GM19035 (cell line): Measurements from ENCODE around the gene NALCN.

ENCODE experiments used
- ATAC-seq: cut with Tn5 transposase; IDR thresholded peaks from one replicate; pipeline ENCODE4 v1.9.1; 2021; ENCODE audit not compliant: unreplicated experiment

Gene NALCN

DNA sequence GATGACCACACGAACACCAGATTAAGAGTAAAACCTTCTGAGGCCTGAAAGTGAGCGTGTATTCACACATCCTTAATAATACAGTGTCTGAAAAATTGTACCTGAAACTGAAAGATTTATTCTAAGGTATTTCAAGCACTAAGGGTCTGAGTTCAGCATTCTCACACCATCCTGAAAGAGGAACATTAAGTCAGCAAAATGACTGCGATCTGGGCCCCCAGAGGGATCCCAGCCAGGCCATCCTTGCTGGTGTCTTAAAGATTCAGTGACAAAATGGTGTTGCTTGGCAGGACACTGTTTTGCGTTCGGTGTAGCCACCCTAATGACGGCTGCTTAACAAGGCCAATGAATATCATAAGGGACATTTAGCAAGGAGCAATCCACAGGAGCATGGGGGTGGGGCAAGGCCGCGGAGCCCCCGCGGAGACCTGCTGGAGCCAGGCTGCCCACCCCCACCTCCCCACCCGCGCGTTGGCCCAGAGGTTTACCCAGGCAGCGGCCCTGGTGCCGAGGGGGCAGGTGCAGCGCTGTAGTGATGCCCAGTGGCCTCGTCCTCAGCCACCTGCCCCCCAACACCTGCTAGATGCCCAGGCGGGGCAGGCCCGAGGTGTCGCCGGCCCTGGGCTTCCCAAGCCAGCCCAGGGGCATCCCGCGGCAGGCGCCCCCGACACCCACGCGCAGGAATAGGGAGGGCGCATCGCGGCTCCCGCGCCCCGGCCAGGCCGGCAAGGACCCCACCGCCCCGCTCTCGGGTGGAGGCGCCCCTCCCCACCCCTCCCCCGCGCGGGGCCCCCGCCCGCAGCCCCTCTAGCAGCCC is 742 bp downstream of the NALCN start:
- ATAC-seq = no peak

GRCh38 chr13:101412076-101412475 is 4.2 kb downstream of the NALCN start:
- ATAC-seq = no peak

- no peak for ATAC-seq
These were observed 7.2 kb downstream of the NALCN start for GRCh38 chr13:101408992-101409656.

DNA sequence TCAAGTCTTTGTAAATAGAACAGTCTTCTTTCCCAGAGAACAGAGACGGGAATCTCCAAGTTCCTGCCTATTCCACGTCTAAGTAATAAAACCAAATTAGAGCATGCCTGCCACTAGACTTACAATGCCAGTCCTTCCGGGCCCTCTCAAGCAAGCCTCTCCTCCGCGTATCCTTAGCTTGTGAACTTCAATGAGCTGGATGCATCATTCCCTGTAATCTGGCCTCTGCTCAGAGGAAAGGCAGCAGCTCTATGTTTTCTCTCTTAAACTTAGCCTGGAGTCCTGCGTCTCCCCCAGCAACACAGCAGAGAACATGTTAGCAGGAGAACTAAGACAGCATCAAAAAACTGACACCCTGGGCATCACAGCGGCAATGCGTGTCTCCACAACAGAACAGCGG is 8.2 kb downstream of the NALCN start:
- no peak for ATAC-seq

- no peak for ATAC-seq
These were observed 9.5 kb downstream of the NALCN start for GRCh38 chr13:101406791-101407190.

- no peak for ATAC-seq
These were observed 15.1 kb downstream of the NALCN start for GRCh38 chr13:101401196-101401595.

DNA sequence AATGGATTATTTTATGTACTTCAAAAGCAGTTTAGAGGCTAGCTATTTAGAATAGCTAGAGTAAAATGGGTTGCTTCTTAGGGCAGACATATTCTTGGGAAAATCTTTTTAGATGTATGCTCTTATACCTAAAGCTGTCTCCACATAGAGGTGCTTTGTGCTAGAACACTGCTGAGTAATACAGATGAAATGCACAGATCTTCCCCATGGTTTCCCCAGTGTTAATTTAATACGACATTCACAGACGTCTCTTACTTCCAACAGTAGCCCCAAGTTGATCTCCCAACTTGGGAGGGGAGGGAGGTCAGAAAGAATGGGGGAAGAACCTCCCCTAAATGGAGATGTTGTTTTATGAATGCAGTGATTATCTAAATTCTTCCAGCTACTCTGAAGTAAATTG is 16.9 kb downstream of the NALCN start:
- ATAC-seq = no peak

GRCh38 chr13:101398920-101399319 is 17.4 kb downstream of the NALCN start:
- no peak for ATAC-seq

- no peak for ATAC-seq
These were observed 18.1 kb downstream of the NALCN start for GRCh38 chr13:101398191-101398590.

DNA sequence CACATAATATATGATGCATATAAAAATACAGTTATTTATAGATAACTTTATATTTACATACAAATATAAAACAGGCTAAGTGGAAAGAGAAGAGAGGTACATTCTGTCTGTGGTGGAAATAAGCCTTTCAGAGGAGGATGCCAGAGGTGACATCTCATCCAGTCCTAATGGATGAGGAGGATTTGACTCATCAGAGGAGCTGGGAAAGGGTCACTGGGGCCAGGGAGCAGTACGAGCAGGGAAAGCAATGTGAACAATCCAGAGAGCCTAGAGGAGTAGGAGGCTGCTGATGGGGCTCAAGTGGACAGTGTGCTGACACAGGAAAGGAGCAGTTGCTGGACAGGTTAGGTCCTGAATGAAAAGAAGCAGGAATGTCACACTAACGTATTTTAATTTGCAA is 18.6 kb downstream of the NALCN start:
- ATAC-seq = no peak

GRCh38 chr13:101394605-101395004 is 21.7 kb downstream of the NALCN start:
- no peak for ATAC-seq

DNA sequence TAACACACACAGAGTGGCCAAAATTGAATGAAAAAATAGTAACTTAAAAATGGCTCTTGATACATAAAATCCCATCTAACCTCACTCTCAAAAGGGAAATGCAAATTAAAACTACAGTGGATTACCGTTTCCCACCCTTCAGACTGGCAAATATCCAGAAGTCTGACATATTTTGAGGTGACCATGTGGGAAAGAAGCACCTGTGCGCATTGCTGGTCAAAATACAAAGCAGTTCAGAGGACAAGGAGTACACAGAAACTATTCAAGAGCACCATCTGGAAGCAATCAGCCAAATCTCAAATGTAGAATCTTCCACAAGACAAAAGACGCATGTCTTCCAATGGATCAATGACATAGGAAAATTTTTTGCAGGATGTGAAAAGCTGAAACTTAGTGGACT is 23.2 kb downstream of the NALCN start:
- no peak for ATAC-seq

GRCh38 chr13:101390461-101390860 is 25.8 kb downstream of the NALCN start:
- no peak for ATAC-seq

- no peak for ATAC-seq
These were observed 31.4 kb downstream of the NALCN start for GRCh38 chr13:101384929-101385328.

GRCh38 chr13:101383595-101383994 is 32.7 kb downstream of the NALCN start:
- ATAC-seq = no peak

- ATAC-seq = no peak
These were observed 33.6 kb downstream of the NALCN start for GRCh38 chr13:101382701-101383100.

DNA sequence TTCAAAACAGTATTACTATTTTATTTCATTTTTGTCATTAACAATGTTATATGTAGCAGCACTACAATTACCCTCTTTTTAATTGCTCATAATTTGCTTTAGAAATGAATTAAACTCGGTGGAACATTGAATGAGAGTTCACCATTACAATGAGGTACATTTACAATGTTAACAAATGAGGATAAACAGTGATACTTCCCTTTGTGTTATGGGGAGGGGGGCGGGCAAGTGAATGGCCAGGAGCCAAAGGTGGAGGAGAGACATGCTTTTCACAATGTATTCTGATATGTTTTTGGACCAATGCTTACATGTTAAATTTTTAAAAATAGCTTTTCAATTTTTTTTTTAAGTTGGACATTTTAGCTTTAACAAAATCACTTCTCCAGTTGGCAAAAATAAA is 34.2 kb downstream of the NALCN start:
- no peak for ATAC-seq

- ATAC-seq = no peak
These were observed 55.8 kb downstream of the NALCN start for GRCh38 chr13:101360525-101360924.

DNA sequence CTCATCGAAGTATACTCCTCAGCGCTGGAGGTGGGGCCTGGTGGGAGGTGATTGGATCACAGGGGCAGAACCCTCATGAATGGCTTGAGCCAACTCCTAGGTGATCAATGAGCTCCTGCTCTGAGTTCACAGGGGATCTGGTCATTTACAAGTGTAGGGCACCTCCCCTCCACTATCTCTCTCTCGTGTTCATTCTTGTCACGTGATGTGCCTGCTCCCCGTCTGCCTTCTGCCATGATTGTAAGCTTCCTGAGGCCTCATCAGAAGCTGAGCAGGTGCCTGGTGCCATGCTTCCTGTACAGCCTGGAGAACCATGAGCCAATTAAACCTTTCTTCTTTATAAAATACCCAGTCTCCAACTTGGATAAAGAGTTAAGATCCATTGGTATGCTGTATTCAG is 61.4 kb downstream of the NALCN start:
- ATAC-seq = no peak

DNA sequence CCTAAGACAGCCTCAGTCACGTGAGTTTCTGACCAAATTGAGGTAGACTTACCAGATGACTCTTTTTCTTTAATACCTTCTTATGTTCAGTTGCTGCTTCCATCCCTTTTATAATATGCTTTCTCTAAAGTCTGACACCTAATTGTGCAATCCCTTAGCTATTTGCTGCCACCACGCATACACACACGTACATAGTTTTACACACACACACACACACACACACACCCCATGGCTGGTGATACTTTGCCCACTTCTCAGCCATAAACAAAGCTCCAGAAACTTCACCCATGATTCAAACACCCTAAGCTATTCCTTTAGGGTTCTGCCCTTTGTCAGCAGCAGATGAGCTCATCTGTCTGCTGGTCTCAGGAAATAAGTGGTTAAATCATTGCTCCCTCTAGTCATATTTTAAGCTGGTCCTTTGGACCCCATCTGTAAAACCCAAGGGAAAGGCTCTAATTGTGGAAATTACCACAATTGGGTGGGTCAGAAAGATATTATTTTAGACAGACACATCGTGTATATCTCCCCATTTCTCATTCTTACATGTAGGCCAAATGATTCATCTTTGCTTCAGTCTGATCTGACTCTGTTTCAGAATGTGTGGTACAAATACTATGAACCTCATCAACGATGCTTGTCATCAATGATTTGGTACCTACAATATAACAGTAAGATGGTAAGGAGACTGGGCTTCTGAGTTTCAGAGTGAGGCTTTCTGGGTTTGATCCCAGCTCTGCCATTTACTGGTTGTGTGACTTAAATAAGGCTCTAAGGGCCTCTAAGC is 69.2 kb downstream of the NALCN start:
- no peak for ATAC-seq

- ATAC-seq = no peak
These were observed 70.1 kb downstream of the NALCN start for GRCh38 chr13:101346161-101346560.
